ENCODE measurements around the gene PCBP2.

The PCBP2 gene

DNA sequence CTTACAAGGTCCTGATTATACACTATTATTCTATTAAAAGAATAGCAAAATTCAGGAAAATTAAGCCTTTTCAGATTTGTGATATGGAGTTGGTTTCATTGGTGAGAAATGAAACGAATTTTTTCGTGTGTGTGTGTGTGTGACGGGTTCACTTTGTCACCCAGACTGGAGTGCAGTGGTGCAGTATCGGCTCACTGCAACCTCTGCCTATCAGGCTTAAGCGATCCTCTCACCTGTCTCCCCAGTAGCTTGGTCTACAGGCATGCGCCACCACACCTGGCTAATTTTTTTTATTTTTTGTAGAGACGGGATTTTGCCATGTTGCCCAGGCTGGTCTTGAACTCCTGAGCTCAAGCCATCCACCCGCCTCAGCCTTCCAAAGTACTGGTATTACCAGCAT is 9.7 kb downstream of the PCBP2 start:
- no peak for TF ChIP-seq POLR2AphosphoS5 (IDR thresholded peaks at IDR 0.05; ENCODE audit: low read depth, low read length)
- no peak for TF ChIP-seq SIN3A (IDR thresholded peaks at IDR 0.05; ENCODE audit: borderline replicate concordance, insufficient read depth, low read length)
- TF ChIP-seq TAF1 (IDR thresholded peaks at IDR 0.05; ENCODE audit: borderline replicate concordance, insufficient read depth, low read length): no peak

DNA sequence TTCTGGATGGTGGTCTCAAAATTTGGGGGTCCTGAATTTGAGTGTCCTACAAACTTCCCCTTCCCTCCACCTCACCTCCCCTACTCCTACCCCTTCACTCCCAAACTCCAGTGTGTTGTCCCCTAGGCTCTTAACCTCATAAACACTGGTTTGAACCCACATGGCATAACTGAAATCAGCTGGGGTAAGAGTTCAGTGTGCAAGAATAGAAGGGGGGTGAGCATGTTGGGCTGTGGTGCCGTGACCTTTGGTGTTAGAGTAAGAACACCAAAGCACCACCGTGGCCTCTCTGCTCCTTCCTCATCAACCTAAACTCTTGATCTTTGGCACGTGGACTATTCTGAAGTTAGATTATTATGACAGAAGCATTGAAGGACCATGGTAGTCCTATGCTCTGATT is 11.0 kb downstream of the PCBP2 start:
- TF ChIP-seq TAF1 (IDR thresholded peaks at IDR 0.05; ENCODE audit: borderline replicate concordance, insufficient read depth, low read length) (no peak), SIN3A (IDR thresholded peaks at IDR 0.05; ENCODE audit: borderline replicate concordance, insufficient read depth, low read length) (no peak), POLR2AphosphoS5 (IDR thresholded peaks at IDR 0.05; ENCODE audit: low read depth, low read length) (no peak), FOXP2 (optimal IDR thresholded peaks at IDR 0.05; ENCODE audit: borderline replicate concordance, extremely low read depth, extremely low read length, insufficient read depth) (no peak)
- TF ChIP-seq, protein P1, sequence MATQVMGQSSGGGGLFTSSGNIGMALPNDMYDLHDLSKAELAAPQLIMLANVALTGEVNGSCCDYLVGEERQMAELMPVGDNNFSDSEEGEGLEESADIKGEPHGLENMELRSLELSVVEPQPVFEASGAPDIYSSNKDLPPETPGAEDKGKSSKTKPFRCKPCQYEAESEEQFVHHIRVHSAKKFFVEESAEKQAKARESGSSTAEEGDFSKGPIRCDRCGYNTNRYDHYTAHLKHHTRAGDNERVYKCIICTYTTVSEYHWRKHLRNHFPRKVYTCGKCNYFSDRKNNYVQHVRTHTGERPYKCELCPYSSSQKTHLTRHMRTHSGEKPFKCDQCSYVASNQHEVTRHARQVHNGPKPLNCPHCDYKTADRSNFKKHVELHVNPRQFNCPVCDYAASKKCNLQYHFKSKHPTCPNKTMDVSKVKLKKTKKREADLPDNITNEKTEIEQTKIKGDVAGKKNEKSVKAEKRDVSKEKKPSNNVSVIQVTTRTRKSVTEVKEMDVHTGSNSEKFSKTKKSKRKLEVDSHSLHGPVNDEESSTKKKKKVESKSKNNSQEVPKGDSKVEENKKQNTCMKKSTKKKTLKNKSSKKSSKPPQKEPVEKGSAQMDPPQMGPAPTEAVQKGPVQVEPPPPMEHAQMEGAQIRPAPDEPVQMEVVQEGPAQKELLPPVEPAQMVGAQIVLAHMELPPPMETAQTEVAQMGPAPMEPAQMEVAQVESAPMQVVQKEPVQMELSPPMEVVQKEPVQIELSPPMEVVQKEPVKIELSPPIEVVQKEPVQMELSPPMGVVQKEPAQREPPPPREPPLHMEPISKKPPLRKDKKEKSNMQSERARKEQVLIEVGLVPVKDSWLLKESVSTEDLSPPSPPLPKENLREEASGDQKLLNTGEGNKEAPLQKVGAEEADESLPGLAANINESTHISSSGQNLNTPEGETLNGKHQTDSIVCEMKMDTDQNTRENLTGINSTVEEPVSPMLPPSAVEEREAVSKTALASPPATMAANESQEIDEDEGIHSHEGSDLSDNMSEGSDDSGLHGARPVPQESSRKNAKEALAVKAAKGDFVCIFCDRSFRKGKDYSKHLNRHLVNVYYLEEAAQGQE (IDR thresholded peaks at IDR 0.05; ENCODE audit: insufficient read depth in 1 of 2, low read depth in 2 of 2, low read length in 2 of 2): no peak

DNA sequence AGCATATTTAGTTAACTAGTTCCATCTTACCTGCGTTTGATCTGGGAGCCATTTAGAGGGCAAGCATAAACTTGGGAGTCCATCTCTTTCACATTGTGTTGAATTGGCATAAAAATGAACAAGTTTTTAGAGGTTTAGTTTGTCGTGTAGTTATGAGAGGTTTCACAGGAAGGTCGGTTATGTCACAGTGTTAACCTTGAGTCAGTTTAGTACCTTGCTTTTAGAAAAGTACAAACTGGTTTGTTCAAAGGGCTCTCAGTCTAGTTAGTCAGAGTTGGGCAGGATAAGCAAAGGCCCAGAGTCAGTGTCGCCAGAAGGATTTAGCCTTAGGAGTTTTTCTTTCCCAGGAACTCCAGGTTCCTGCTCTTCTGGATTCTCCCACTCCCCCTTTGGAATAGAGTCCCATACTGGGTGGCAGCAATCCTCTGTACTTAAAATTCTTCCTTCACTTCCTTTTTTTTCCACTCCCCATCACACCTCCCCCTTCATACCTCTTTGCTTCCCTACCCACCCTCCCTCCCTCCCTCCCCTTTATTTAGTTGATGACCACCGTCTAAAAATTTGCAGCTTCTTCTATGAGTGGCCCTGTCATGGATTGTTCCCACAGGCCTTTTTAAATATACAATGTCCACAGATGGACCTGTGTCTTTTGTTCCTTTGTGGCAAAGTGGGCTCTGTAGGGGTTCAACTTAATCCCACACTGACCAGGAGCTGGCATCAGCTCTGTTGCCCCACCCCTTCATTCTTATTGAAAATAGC is 12.1 kb downstream of the PCBP2 start:
- TF ChIP-seq POLR2AphosphoS5 (IDR thresholded peaks at IDR 0.05; ENCODE audit: low read depth, low read length): peak; percentile 3; the same call in 1 of the 2 replicates
- TF ChIP-seq, protein P1 (IDR thresholded peaks at IDR 0.05; ENCODE audit: insufficient read depth in 1 of 2, low read depth in 2 of 2, low read length in 2 of 2): no peak

DNA sequence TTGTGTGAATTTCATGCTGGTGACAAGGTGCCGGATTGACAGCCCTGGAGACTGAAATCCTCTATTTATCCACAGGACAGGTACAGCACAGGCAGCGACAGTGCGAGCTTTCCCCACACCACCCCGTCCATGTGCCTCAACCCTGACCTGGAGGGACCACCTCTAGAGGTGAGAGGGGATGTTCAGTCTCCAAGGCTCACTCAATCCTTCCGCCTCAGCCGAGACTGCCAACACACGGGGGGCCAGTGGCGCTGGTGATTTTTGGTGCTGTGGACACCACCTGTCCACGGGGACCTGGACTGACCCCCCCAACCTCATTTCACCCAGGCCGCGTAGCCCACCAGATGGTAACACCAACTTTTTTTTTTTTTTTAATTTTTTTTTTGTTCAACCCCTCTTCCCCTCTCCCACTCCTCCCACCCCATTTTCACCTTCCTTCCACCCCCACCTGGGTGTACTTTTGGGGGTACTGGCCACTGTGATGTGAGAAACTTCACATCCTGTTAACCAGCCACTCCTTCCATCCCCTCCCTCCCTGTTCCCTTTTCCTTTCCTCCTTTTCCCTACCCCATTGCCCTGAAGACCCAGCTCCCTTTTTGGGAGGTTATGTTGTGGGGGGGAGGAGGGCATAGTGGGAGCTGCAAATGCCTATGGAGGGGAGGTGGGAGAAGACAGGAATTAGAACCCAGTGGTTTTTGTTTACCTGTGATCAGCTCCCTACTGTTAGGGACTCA is 12.9 kb downstream of the PCBP2 start:
- TF ChIP-seq, protein P1 (IDR thresholded peaks at IDR 0.05; ENCODE audit: insufficient read depth in 1 of 2, low read depth in 2 of 2, low read length in 2 of 2): no peak
- TF ChIP-seq SIN3A (IDR thresholded peaks at IDR 0.05; ENCODE audit: borderline replicate concordance, insufficient read depth, low read length) (no peak), TAF1 (IDR thresholded peaks at IDR 0.05; ENCODE audit: borderline replicate concordance, insufficient read depth, low read length) (no peak), FOXP2 (optimal IDR thresholded peaks at IDR 0.05; ENCODE audit: borderline replicate concordance, extremely low read depth, extremely low read length, insufficient read depth) (no peak), POLR2AphosphoS5 (IDR thresholded peaks at IDR 0.05; ENCODE audit: low read depth, low read length) (0 out of 2 replicates have a peak, but pooled peaks have one; percentile 18)

DNA sequence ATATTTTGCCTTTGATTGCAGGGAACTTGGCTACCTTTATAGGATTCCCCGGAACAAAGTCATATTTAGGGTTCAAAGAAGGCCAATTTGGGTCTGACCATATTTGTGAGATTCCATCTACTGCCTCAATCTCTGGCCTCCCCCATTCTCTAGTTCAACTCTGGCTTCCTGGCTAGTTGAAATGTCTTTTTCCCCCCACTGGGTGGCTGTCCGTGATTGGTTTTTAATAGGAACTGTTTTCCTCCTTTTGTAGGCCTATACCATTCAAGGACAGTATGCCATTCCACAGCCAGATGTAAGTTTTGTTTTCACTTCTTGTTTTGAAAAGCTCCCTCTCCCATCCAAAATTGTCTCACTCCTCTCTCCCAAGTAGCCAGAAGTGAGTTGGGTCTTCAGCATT is 13.8 kb downstream of the PCBP2 start:
- TF ChIP-seq SIN3A (IDR thresholded peaks at IDR 0.05; ENCODE audit: borderline replicate concordance, insufficient read depth, low read length) (no peak), TAF1 (IDR thresholded peaks at IDR 0.05; ENCODE audit: borderline replicate concordance, insufficient read depth, low read length) (no peak), POLR2AphosphoS5 (IDR thresholded peaks at IDR 0.05; ENCODE audit: low read depth, low read length) (no peak), FOXP2 (optimal IDR thresholded peaks at IDR 0.05; ENCODE audit: borderline replicate concordance, extremely low read depth, extremely low read length, insufficient read depth) (no peak)
- TF ChIP-seq, protein P1 (IDR thresholded peaks at IDR 0.05; ENCODE audit: insufficient read depth in 1 of 2, low read depth in 2 of 2, low read length in 2 of 2): no peak
